CD4-positive, alpha-beta T cell (primary cell): ENCODE measurements around the gene THSD7B. TPM values are rescaled to one million over a fixed set of nuclear protein-coding genes. Genes with fewer than 3 reads are reported as not detected.

Experiments used
- ATAC-seq: fragments of 200-7000 bp; cut with Tn5 transposase; one replicate; pipeline ENCODE4 v1.10.0; 2022; ENCODE audit warnings: mild to moderate bottlenecking; ENCODE audit not compliant: poor library complexity
- CTCF ChIA-PET: fragments of 350-600 bp; sonication (Branson Sonifier 250); formaldehyde crosslinking; loops from one replicate; lab custom pipeline; 2021; ENCODE audit warnings: antibody characterized with exemption, inconsistent platforms; lab: Charles Lee
- POLR2A ChIA-PET: fragments of 350-600 bp; sonication (Branson Sonifier 250); formaldehyde crosslinking; loops from one replicate; lab custom pipeline; 2021; ENCODE audit warnings: antibody characterized with exemption, inconsistent platforms; lab: Charles Lee
- DNase-seq, 14 experiments: peaks; one replicate each; pipeline ENCODE4 v3.0.0-alpha.2; 2013 to 2020; ENCODE audit warnings: mixed read lengths in 2 of 14
- H3K27ac ChIP-seq, 2 donors: one replicate each; pipeline versions ENCODE4 v1.5.1 to v1.7.0; 2013; ENCODE audit warnings: low read length in 2 of 2, low read depth in 1 of 2, mild to moderate bottlenecking in 1 of 2
- H3K27me3 ChIP-seq, 2 experiments: 1 replicate in 1 of 2; 2 replicates in 1 of 2; pipeline versions ENCODE4 v1.6.1 to v1.7.0; 2013; ENCODE audit warnings: low read length in 2 of 2, control low read depth in 1 of 2, mild to moderate bottlenecking in 1 of 2, moderate library complexity in 1 of 2; ENCODE audit not compliant: insufficient read depth in 2 of 2, control insufficient read depth in 1 of 2
- H3K36me3 ChIP-seq: one replicate; pipeline ENCODE4 v1.6.1; 2013; ENCODE audit warnings: low read length, control low read depth; ENCODE audit not compliant: insufficient read depth
- H3K4me1 ChIP-seq: one replicate; pipeline ENCODE4 v1.6.1; 2013; ENCODE audit warnings: low read length, control low read depth; ENCODE audit not compliant: insufficient read depth
- H3K4me3 ChIP-seq: one replicate; pipeline ENCODE4 v1.5.1; 2013; ENCODE audit warnings: mild to moderate bottlenecking, low read length, moderate library complexity
- H3K9me3 ChIP-seq, 2 experiments: 1 replicate in 1 of 2; 2 replicates in 1 of 2; pipeline versions ENCODE4 v1.6.1 to v1.7.0; 2013; ENCODE audit warnings: low read length in 2 of 2, mild to moderate bottlenecking in 2 of 2, control low read depth in 1 of 2, moderate library complexity in 1 of 2; ENCODE audit not compliant: control insufficient read depth in 1 of 2, insufficient read depth in 1 of 2
- H3K27ac Mint-ChIP-seq: one replicate; pipeline ENCODE4 v1.8.0; 2020; ENCODE audit warnings: mixed read lengths
- H3K27me3 Mint-ChIP-seq: one replicate; pipeline ENCODE4 v1.8.0; 2021; ENCODE audit warnings: mixed read lengths
- H3K36me3 Mint-ChIP-seq: one replicate; pipeline ENCODE4 v1.8.0; 2021; ENCODE audit warnings: low read depth, mixed read lengths
- H3K4me1 Mint-ChIP-seq: one replicate; pipeline ENCODE4 v1.8.0; 2021; ENCODE audit warnings: low read depth, mixed read lengths
- H3K4me3 Mint-ChIP-seq: one replicate; pipeline ENCODE4 v1.8.0; 2020; ENCODE audit warnings: mild to moderate bottlenecking, mixed read lengths
- H3K9me3 Mint-ChIP-seq: one replicate; pipeline ENCODE4 v1.8.0; 2020; ENCODE audit warnings: mixed read lengths
- CTCF ChIP-seq: fragments of 200-600 bp; IDR thresholded peaks from one replicate; pipeline ENCODE4 v1.8.0; 2022; ENCODE audit warnings: antibody characterized with exemption, mild to moderate bottlenecking
- intact Hi-C, 2 experiments: fragments of 100-400 bp; cut with DNase I in 1 of 2; cut with micrococcal nuclease in 1 of 2; formaldehyde crosslinking; loops; one replicate each; pipeline versions ENCODE4 v1.15.1 to v1.9.0; 2023 to 2025; cut with DNase I, micrococcal nuclease
- total RNA-seq, 174 experiments: library from RNA in 2 of 174; stranded (reverse) in 2 of 174; gene quantifications; one replicate each; pipeline ENCODE4 v1.2.3 and lab custom pipeline; 2021 to 2026

THSD7B gene
- total RNA-seq, 2 experiments from 2014 or later, result not detected

- Mint-ChIP-seq H3K27ac (no peak overlapping the region), H3K9me3 (peaks cover 9% of the 10 kb centered on the region), H3K4me1 (no peaks in the 10 kb centered on the region), H3K4me3 (no peak overlapping the region), H3K27me3 (no peaks in the 10 kb centered on the region), H3K36me3 (no peaks in the 10 kb centered on the region)
- intact Hi-C loops, result no loop called here
- CTCF ChIA-PET, result no interaction called here
- no peak overlapping the region for H3K4me3 ChIP-seq
- no peak for DNase-seq
- no peak for TF ChIP-seq CTCF
- peaks cover 7 to 27% of the 10 kb centered on the region in 2 experiments for H3K9me3 ChIP-seq
- POLR2A ChIA-PET, result no interaction called here
- H3K4me1 ChIP-seq, result no peaks in the 10 kb centered on the region
- no peaks in the 10 kb centered on the region for H3K36me3 ChIP-seq
- ATAC-seq, result no peak
- no peak overlapping the region for H3K27ac ChIP-seq
- H3K27me3 ChIP-seq, result no peaks in the 10 kb centered on the region
These were observed 615.3 kb downstream of the THSD7B start for GRCh38 chr2:137380610-137381009.

GRCh38 chr2:137381731-137382130 lies 616.4 kb downstream of the THSD7B start:
- no peak overlapping the region for H3K27ac Mint-ChIP-seq
- no peaks in the 10 kb centered on the region for H3K36me3 ChIP-seq
- ChIA-PET CTCF (no interaction called here), POLR2A (no interaction called here)
- H3K4me3 ChIP-seq, result no peak overlapping the region
- H3K4me1 Mint-ChIP-seq, result no peaks in the 10 kb centered on the region
- H3K27me3 ChIP-seq, result no peaks in the 10 kb centered on the region
- no peak overlapping the region for H3K4me3 Mint-ChIP-seq
- H3K9me3 ChIP-seq, result peaks cover 7 to 27% of the 10 kb centered on the region in 2 experiments
- H3K27me3 Mint-ChIP-seq, result no peaks in the 10 kb centered on the region
- H3K36me3 Mint-ChIP-seq, result no peaks in the 10 kb centered on the region
- no peak for TF ChIP-seq CTCF
- no peak overlapping the region for H3K27ac ChIP-seq
- H3K9me3 Mint-ChIP-seq, result peaks cover 9% of the 10 kb centered on the region
- no peak for DNase-seq
- ATAC-seq, result no peak
- no peaks in the 10 kb centered on the region for H3K4me1 ChIP-seq
- intact Hi-C loops, result no loop called here

GRCh38 chr2:137383391-137383790 lies 618.0 kb downstream of the THSD7B start:
- Mint-ChIP-seq H3K36me3 (no peaks in the 10 kb centered on the region), H3K9me3 (peaks cover 9% of the 10 kb centered on the region), H3K4me1 (no peaks in the 10 kb centered on the region), H3K27ac (no peak overlapping the region), H3K27me3 (no peaks in the 10 kb centered on the region), H3K4me3 (no peak overlapping the region)
- Histone ChIP-seq H3K27ac (no peak overlapping the region), H3K4me3 (no peak overlapping the region), H3K36me3 (no peaks in the 10 kb centered on the region), H3K9me3 (peaks cover 7 to 23% of the 10 kb centered on the region in 2 experiments), H3K27me3 (no peaks in the 10 kb centered on the region), H3K4me1 (no peaks in the 10 kb centered on the region)
- ChIA-PET POLR2A (no interaction called here), CTCF (no interaction called here)
- TF ChIP-seq CTCF, result no peak
- intact Hi-C loops, result no loop called here
- no peak for DNase-seq
- no peak for ATAC-seq
